HG02588 (cell line): ENCODE data around the gene CACNA2D3.

Experiments
- ATAC-seq: cut with Tn5 transposase; IDR thresholded peaks from one replicate; pipeline ENCODE4 v1.9.1; 2021; ENCODE audit warnings: mild to moderate bottlenecking, moderate library complexity; ENCODE audit not compliant: unreplicated experiment

The CACNA2D3 gene

GRCh38 chr3:54557538-54558428 is 435.4 kb downstream of the CACNA2D3 start:
- ATAC-seq: no peak

- ATAC-seq: no peak
Measured at GRCh38 chr3:54563501-54564200, 441.3 kb downstream of the CACNA2D3 start.

- no peak for ATAC-seq
Measured at GRCh38 chr3:54564374-54564925, 442.1 kb downstream of the CACNA2D3 start.

- ATAC-seq: no peak
Measured at GRCh38 chr3:54565956-54566355, 443.6 kb downstream of the CACNA2D3 start.

GRCh38 chr3:54567949-54568348 is 445.6 kb downstream of the CACNA2D3 start:
- no peak for ATAC-seq

- no peak for ATAC-seq
Measured at GRCh38 chr3:54570008-54570407, 447.7 kb downstream of the CACNA2D3 start.

GRCh38 chr3:54572197-54572895 is 450.0 kb downstream of the CACNA2D3 start:
- no peak for ATAC-seq

- no peak for ATAC-seq
Measured at GRCh38 chr3:54573858-54574257, 451.5 kb downstream of the CACNA2D3 start.

GRCh38 chr3:54574906-54575617 is 452.7 kb downstream of the CACNA2D3 start:
- no peak for ATAC-seq

- ATAC-seq: no peak
Measured at GRCh38 chr3:54575618-54575960, 453.2 kb downstream of the CACNA2D3 start.

GRCh38 chr3:54577313-54577712 is 455.0 kb downstream of the CACNA2D3 start:
- ATAC-seq: no peak

- ATAC-seq: no peak
Measured at GRCh38 chr3:54578417-54578816, 456.1 kb downstream of the CACNA2D3 start.

GRCh38 chr3:54580453-54580852 is 458.1 kb downstream of the CACNA2D3 start:
- no peak for ATAC-seq

GRCh38 chr3:54582424-54582823 is 460.1 kb downstream of the CACNA2D3 start:
- no peak for ATAC-seq

- ATAC-seq: no peak
Measured at GRCh38 chr3:54591157-54591556, 468.8 kb downstream of the CACNA2D3 start.

GRCh38 chr3:54593653-54594052 is 471.3 kb downstream of the CACNA2D3 start:
- ATAC-seq: no peak

- no peak for ATAC-seq
Measured at GRCh38 chr3:54596087-54596486, 473.7 kb downstream of the CACNA2D3 start.

- ATAC-seq: no peak
Measured at GRCh38 chr3:54599716-54600115, 477.4 kb downstream of the CACNA2D3 start.

- ATAC-seq: no peak
Measured at GRCh38 chr3:54600441-54601204, 478.3 kb downstream of the CACNA2D3 start.

GRCh38 chr3:54604495-54604894 is 482.1 kb downstream of the CACNA2D3 start:
- no peak for ATAC-seq
